AG10803 (cell line): ENCODE measurements around the gene UVSSA.

Experiments used
- DNase-seq: peaks from one replicate; pipeline ENCODE4 v3.0.0; 2010; ENCODE audit warnings: low read depth
- H3K4me3 ChIP-seq: 2 replicates; pipeline ENCODE4 v1.5.1; 2011; ENCODE audit warnings: mild to moderate bottlenecking, low read length, control low read depth
- TF ChIP-seq, protein P1 (sequence below): conservative IDR thresholded peaks from 2 replicates; pipeline ENCODE4 v1.5.1; 2011; ENCODE audit warnings: mild to moderate bottlenecking, low read length, control low read depth, inconsistent platforms

The UVSSA gene

DNA sequence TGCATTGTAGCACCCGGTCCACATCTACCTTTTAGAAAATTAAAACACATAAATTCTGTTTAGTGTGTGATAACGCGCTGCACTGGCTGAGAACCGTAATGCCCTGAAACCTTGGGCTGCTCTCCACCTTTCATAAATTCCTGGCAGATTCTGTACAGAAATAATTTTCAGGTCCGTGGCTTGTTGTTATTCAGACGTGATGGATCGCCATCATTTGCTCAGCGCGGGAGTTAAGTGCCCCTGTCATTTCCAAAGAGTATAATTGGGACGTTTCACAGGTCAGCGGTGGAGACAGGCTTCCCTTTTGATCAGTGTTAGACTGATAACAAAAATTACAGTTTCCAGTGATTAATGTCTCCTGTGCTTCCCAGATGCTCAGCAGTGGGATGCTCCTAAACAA is 16.5 kb downstream of the UVSSA start:
- no peak for DNase-seq
- TF ChIP-seq, protein P1, sequence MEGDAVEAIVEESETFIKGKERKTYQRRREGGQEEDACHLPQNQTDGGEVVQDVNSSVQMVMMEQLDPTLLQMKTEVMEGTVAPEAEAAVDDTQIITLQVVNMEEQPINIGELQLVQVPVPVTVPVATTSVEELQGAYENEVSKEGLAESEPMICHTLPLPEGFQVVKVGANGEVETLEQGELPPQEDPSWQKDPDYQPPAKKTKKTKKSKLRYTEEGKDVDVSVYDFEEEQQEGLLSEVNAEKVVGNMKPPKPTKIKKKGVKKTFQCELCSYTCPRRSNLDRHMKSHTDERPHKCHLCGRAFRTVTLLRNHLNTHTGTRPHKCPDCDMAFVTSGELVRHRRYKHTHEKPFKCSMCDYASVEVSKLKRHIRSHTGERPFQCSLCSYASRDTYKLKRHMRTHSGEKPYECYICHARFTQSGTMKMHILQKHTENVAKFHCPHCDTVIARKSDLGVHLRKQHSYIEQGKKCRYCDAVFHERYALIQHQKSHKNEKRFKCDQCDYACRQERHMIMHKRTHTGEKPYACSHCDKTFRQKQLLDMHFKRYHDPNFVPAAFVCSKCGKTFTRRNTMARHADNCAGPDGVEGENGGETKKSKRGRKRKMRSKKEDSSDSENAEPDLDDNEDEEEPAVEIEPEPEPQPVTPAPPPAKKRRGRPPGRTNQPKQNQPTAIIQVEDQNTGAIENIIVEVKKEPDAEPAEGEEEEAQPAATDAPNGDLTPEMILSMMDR = no peak
- H3K4me3 ChIP-seq = no peak overlapping the region

DNA sequence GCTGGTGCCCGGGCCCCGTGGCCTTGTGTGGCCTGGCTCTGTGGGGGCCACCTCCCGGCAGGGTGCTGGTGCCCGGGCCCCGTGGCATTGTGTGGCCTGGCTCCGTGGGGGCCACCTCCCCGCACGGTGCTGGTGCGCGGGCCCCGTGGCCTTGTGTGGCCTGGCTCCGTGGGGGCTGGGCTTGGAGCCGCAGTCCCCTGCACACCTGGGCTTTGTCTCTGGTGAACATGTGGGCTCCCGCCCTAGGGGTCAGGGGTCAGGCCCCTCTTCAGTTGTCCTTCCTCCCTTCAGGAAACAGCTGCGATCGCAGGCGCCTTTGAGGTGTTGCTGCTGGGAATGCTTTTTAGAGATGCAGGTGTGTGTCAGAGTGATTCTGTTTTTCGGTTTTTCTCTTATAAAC is 17.2 kb downstream of the UVSSA start:
- no peak overlapping the region for H3K4me3 ChIP-seq
- no peak for DNase-seq
- TF ChIP-seq, protein P1 = no peak

DNA sequence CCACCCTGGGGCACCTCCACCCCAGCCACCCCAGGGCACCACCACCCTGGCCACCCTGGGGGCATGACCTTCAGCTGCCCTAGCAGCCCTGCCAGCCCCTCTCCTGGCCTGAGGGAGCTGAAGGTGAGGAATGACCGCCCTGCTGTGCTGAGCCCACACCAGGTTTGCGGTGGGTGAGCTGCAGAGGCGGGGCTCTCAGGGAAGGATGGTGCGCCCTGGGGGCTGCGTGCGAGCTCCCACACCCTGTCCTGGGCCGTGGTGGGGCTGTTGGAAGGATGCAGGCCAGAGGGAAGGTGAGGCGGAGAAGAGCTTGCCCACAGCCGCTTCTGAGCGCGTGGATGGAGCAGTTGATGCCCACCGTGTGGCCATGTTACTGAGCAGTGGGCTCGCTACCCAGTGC is 17.7 kb downstream of the UVSSA start:
- no peak for DNase-seq
- no peak overlapping the region for H3K4me3 ChIP-seq
- TF ChIP-seq, protein P1 = no peak

DNA sequence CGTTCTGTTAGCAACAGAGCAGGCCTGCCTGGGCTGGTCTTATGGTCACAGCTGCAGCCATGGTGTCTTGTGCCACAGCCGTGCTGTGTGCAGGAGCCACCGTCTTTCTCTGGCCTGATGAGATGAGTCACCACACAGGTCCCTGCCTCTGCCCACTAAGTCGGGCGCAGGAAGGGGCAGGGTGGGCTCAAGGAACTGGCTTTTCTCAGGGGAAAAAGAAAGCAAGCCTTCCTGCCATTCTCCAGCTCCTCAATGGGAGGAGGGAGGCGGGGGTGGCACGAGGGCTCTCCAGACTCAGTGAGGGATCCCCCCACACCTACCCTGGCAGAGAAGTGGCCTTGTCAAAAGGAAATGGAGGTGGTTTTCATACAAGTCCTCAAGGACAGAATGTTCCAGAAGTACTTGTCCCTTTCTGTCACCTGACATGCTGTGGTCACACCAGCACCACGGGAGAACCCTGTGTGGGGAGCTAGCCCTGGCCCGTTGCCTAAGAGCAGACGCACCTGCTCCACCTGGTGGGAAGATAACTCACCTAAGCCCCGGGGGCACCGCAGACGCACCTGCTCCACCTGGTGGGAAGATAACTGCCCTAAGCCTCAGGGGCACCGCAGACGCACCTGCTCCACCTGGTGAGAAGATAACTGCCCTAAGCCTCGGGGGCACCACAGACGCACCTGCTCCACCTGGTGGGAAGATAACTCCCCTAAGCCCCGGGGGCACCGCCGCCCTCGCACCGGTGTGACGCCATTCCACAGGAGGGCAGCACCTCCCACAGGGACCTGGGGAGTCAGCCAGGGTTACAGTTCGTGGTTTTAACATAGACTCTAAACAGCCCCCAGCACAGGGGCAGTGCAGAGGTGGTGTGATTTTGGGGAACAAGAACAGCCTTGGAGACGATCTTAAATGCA is 18.5 kb downstream of the UVSSA start:
- H3K4me3 ChIP-seq = no peak overlapping the region
- TF ChIP-seq, protein P1 = no peak
- DNase-seq = no peak

DNA sequence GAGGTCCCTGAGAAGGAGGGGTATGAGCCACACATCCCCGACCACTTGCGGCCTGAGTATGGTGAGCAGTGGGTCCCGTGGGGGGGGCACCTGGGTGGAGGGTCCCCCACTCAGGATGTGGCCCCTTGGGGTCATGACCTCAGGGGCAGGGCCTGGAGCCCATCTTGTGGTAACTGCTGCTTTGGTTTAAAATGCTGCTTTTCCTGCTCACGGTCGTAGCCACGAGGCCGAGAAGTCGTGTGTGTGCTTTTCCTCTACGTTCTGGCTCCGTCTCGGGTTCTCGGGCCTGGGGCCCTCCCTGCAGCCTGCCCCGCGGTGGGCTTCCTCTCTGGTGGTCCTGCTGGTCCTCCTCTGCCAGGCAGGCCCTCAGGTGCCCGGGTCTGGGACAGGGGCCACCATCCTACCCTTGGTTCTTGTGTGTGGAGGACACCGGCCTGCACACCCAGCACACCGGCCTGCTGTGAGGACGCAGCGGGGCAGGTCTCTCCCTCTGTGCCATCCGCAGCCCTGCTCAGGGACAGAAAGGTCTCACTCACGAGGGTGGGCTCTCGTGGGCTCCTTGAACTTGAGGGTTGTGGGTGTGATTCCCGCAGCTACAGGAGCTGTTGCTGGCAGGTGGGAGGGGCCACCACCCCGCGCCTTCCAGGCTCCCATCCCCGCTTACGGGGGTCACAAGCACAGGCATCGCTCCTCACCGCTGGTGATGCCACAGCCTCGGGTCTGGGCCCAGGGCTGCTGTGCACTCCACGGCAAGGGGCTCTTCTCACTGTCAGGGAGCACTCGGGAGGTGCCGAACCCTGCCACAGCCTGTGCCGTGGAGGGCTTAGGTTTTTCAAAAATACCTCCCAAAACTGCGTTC is 19.6 kb downstream of the UVSSA start:
- no peak overlapping the region for H3K4me3 ChIP-seq
- DNase-seq = no peak
- TF ChIP-seq, protein P1 = no peak

DNA sequence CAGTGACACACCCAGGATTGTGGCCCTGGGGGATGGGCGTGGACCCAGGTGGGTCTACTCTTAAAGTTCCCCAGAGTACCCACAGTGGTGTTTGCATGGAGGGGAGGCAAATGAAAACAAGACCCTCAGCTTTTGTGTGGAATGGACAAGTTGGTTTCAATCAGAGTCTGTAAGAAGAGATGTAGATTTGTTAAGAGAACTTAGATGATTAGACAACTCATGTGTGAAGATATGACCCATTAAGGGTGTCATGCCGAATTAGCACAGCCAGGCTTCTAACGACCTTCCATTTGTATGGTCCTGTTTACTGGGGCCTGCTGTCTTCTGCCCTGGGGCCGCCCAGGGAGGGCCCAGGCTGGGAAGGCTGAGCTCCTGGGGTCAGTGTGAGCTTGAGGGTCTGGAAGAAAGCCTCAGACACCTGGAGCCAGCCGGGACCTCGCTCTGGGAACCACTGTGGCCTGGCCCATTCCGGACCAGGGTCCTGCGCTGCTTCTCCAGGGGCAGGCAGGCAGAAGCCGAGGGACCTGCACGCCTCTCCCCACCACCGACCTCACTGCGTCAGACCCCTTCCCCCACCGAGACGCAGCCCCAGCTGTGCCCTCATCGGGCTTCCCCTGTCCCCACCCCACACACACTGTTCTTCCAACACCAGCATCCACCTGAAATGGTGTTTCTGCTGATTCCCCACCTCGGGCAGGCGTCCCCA is 20.4 kb downstream of the UVSSA start:
- no peak overlapping the region for H3K4me3 ChIP-seq
- DNase-seq = no peak
- TF ChIP-seq, protein P1 = no peak
